Testis (tissue), 3 donors: ENCODE results near the gene FAM174C. TPM values are rescaled to one million over a fixed set of nuclear protein-coding genes. Genes with fewer than 3 reads are reported as not detected.

Experiments used
- DNase-seq: peaks from one replicate; pipeline ENCODE4 v3.0.0-alpha.2; 2019
- H3K27ac ChIP-seq, 2 donors: fragments of 200-600 bp; sonication (generic); one replicate each; pipeline ENCODE4 v1.5.1; 2019
- H3K27me3 ChIP-seq: fragments of 200-600 bp; sonication (generic); one replicate; pipeline ENCODE4 v1.5.1; 2019
- H3K36me3 ChIP-seq: fragments of 200-600 bp; sonication (generic); one replicate; pipeline ENCODE4 v1.5.1; 2017; ENCODE audit warnings: low read depth; ENCODE audit errors: missing control alignments
- H3K4me1 ChIP-seq: fragments of 200-600 bp; sonication (generic); one replicate; pipeline ENCODE4 v1.5.1; 2019
- H3K4me3 ChIP-seq, 2 donors: fragments of 200-600 bp; sonication (generic); one replicate each; pipeline ENCODE4 v1.5.1; 2017 to 2019
- H3K9me3 ChIP-seq: fragments of 200-600 bp; sonication (generic); one replicate; pipeline ENCODE4 v1.5.1; 2017
- POLR2A ChIP-seq: fragments of 450-650 bp; IDR thresholded peaks from one replicate; pipeline ENCODE4 v1.6.1; 2017; ENCODE audit warnings: antibody characterized with exemption, mild to moderate bottlenecking, moderate library complexity
- WGBS, 2 donors: methylation state at CpG; one replicate each; pipeline ENCODE4 v1.1.5; 2018; 5-methylcytosine and 5-hydroxymethylcytosine counted together
- intact Hi-C: fragments of 100-400 bp; cut with DNase I; formaldehyde crosslinking; loops from one replicate; pipeline ENCODE4 v1.15.1; 2023; ENCODE audit warnings: low total_unique reads
- polyA plus RNA-seq: library from polyadenylated mRNA; stranded (reverse); fragments of 350-450 nt; fragmentation: Illumina TruSeq; extraction: RNeasy Lipid Tissue Mini Kit (QIAGEN cat#74804); gene quantifications from one replicate; pipeline ENCODE4 v1.2.3, GENCODE V29; 2014; ENCODE audit warnings: low read depth, low replicate concordance; ENCODE audit not compliant: insufficient read depth
- total RNA-seq, 2 donors: library from RNA; depleted of rRNA; stranded (reverse); fragments of >200 nt; gene quantifications; one replicate each; pipeline ENCODE4 v1.2.3, GENCODE V29; 2016
- TF ChIP-seq, protein P1 (sequence below), 3 experiments: fragments of 450-650 bp in 2 of 3; fragments of 200-600 bp in 1 of 3; sonication (generic) in 1 of 3; IDR thresholded peaks; one replicate each; pipeline ENCODE4 v1.5.1; 2016 to 2019; ENCODE audit warnings: antibody characterized with exemption in 3 of 3, mild to moderate bottlenecking in 2 of 3, moderate library complexity in 1 of 3

FAM174C gene
- total and polyA plus RNA-seq, 3 donors from 2014 or later, result 51.6 to 128 (median 111) TPM

GRCh38 chr19:1231729-1232637, 43.3 kb upstream of the FAM174C start:
- intact Hi-C loops, result no loop called here
- Histone ChIP-seq H3K27ac (peak overlapping the region in 1 of 2 donors; percentile 39), H3K27me3 (no peaks in the 10 kb centered on the region), H3K4me1 (peaks cover 20% of the 10 kb centered on the region), H3K4me3 (no peak overlapping the region), H3K36me3 (no peaks in the 10 kb centered on the region), H3K9me3 (no peaks in the 10 kb centered on the region)
- no peak for DNase-seq
- 79 to 89% methylated on average over 5 to 15 of the region's 15 CpGs for WGBS, 2 donors
- no peak for TF ChIP-seq POLR2A
- TF ChIP-seq, protein P1, sequence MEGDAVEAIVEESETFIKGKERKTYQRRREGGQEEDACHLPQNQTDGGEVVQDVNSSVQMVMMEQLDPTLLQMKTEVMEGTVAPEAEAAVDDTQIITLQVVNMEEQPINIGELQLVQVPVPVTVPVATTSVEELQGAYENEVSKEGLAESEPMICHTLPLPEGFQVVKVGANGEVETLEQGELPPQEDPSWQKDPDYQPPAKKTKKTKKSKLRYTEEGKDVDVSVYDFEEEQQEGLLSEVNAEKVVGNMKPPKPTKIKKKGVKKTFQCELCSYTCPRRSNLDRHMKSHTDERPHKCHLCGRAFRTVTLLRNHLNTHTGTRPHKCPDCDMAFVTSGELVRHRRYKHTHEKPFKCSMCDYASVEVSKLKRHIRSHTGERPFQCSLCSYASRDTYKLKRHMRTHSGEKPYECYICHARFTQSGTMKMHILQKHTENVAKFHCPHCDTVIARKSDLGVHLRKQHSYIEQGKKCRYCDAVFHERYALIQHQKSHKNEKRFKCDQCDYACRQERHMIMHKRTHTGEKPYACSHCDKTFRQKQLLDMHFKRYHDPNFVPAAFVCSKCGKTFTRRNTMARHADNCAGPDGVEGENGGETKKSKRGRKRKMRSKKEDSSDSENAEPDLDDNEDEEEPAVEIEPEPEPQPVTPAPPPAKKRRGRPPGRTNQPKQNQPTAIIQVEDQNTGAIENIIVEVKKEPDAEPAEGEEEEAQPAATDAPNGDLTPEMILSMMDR (IDR thresholded peaks at IDR 0.05), result no peak

DNA sequence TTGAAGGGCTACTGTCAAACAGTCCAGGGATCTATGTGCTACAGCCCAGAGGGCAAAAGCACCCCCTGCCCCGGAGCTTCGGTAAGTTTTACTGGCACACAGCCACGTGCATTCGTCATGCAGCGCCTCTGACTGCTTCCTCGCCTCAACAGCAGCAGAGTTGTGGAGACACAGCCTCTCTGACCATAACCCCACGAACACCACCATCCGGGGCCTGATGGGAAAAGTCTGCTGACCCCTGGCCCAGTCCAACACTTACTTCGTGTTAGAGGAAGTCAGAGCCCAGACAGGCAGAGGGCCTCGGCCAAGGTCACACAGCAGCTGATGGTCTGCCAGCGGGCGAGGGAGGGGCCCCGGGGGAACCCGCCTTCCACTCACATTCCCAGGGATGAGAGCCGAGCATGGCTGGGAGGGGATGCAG, 42.7 kb upstream of the FAM174C start:
- peak; percentile 77 for DNase-seq
- TF ChIP-seq POLR2A, result no peak
- TF ChIP-seq, protein P1 (IDR thresholded peaks at IDR 0.05), result no peak
- Histone ChIP-seq H3K36me3 (no peaks in the 10 kb centered on the region), H3K9me3 (no peaks in the 10 kb centered on the region), H3K27me3 (no peaks in the 10 kb centered on the region), H3K27ac (peak overlapping the region in 1 of 2 donors; percentile 39), H3K4me3 (no peak overlapping the region), H3K4me1 (peaks cover 24% of the 10 kb centered on the region)
- intact Hi-C loops, result no loop called here
- 24 to 55% methylated on average over 4 to 15 of the region's 15 CpGs for WGBS, 2 donors

GRCh38 chr19:1233115-1233667, 42.1 kb upstream of the FAM174C start:
- Histone ChIP-seq H3K4me3 (no peak overlapping the region), H3K27ac (no peak overlapping the region), H3K36me3 (no peaks in the 10 kb centered on the region), H3K4me1 (peaks cover 27% of the 10 kb centered on the region), H3K9me3 (no peaks in the 10 kb centered on the region), H3K27me3 (no peaks in the 10 kb centered on the region)
- no peak for TF ChIP-seq POLR2A
- TF ChIP-seq, protein P1 (IDR thresholded peaks at IDR 0.05), result no peak
- DNase-seq, result no peak
- WGBS, 2 donors, result 49 to 62% methylated on average over 3 to 24 of the region's 24 CpGs
- intact Hi-C loops, result no loop called here

DNA sequence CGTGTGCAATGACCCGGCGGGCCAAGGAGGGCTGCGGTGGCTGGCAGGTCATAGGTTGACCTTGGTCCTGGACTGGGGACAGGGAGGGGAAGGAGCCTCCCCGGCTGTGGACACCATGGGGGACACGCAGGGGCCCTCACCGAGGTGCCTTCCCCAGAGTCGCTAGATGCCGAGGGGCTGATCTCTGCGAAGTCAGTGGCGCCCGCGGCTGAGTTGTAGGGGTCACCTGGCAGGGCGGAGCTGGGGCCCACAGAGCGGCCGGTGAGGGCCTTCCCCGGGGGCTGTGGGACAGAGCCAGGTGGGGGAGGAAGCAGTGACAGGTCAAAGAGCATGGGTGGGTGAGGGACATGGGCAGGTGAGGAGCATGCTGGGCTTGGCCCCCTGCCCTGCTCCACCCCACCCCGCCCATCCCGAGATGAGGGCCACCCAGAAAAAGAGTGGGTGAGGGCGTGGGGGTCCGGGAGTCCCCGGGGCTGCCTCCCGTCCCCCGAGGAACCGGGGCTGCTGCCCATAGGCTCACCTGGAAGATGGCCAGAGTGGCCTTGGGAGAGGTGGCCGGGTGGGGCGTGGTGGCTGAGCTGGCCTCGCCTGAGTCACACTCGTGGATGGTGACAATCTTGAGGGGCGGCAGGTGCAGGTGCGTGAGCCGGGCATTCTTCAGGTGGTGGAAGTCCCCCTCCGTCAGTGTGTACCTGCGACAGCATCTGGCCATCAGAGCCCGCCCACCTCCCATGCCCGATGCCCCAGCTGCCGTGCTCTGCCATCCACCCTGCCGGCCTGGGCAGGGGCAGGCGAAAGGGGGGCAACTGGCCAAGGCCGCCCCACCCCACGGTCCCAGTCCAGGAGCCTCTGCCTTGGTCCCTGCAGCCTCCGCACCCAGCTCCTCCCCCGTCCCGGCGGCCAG, 41.0 kb upstream of the FAM174C start:
- Histone ChIP-seq H3K4me3 (no peak overlapping the region), H3K36me3 (no peaks in the 10 kb centered on the region), H3K4me1 (peaks cover 34% of the 10 kb centered on the region), H3K27ac (no peak overlapping the region), H3K9me3 (no peaks in the 10 kb centered on the region), H3K27me3 (no peaks in the 10 kb centered on the region)
- intact Hi-C loops, result no loop called here
- WGBS, 2 donors, result 91 to 94% methylated on average over 26 to 45 of the region's 45 CpGs
- TF ChIP-seq, protein P1 (IDR thresholded peaks at IDR 0.05), result no peak
- no peak for TF ChIP-seq POLR2A
- no peak for DNase-seq
